NB4 (cell line): ENCODE measurements around the gene EEF1E1.

Source experiments
- DNase-seq: peaks from one replicate; pipeline ENCODE4 v3.0.0; 2010; ENCODE audit warnings: low read depth
- H3K4me3 ChIP-seq: one replicate; pipeline ENCODE4 v1.5.1; 2011; ENCODE audit warnings: mild to moderate bottlenecking, low read depth, low read length, moderate library complexity
- MYC ChIP-seq: IDR thresholded peaks from 2 replicates; pipeline ENCODE4 v1.6.1; 2011; ENCODE audit warnings: low read depth, low read length
- POLR2A ChIP-seq: IDR thresholded peaks from 2 replicates; pipeline ENCODE4 v1.6.1; 2011; ENCODE audit warnings: mild to moderate bottlenecking; ENCODE audit not compliant: insufficient read length; ENCODE audit errors: extremely low read depth
- TF ChIP-seq, protein P1 (sequence below): IDR thresholded peaks from one replicate; pipeline ENCODE4 v1.5.1; 2012; ENCODE audit warnings: low read depth, low read length
- TF ChIP-seq, protein P2 (sequence below): IDR thresholded peaks from 2 replicates; pipeline ENCODE4 v1.6.1; 2011; ENCODE audit warnings: low read depth, low read length

Gene EEF1E1

DNA sequence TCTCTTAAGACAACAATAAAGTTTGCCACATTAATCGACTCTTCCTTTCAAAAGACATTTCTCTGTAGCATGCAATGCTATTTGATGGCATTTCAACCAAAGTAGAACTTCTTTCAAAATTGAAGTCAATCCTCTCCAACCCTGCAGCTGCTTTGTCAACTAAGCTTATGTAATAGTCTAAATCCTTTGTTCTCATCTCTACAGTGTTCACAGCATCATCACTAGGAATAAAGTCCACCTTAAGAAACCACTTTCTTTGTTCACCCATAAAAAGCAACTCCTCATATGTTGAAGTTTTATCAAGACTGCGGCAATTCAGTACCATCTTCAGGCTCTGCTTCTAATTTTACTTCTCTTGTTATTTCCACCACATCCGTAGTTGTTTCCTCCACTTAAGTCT is 26.6 kb downstream of the EEF1E1 start:
- H3K4me3 ChIP-seq: no peak overlapping the region
- DNase-seq: peak; percentile 15
- TF ChIP-seq, protein P1, sequence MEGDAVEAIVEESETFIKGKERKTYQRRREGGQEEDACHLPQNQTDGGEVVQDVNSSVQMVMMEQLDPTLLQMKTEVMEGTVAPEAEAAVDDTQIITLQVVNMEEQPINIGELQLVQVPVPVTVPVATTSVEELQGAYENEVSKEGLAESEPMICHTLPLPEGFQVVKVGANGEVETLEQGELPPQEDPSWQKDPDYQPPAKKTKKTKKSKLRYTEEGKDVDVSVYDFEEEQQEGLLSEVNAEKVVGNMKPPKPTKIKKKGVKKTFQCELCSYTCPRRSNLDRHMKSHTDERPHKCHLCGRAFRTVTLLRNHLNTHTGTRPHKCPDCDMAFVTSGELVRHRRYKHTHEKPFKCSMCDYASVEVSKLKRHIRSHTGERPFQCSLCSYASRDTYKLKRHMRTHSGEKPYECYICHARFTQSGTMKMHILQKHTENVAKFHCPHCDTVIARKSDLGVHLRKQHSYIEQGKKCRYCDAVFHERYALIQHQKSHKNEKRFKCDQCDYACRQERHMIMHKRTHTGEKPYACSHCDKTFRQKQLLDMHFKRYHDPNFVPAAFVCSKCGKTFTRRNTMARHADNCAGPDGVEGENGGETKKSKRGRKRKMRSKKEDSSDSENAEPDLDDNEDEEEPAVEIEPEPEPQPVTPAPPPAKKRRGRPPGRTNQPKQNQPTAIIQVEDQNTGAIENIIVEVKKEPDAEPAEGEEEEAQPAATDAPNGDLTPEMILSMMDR: no peak
- TF ChIP-seq, protein P2, sequence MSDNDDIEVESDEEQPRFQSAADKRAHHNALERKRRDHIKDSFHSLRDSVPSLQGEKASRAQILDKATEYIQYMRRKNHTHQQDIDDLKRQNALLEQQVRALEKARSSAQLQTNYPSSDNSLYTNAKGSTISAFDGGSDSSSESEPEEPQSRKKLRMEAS: no peak
- no peak for TF ChIP-seq MYC

DNA sequence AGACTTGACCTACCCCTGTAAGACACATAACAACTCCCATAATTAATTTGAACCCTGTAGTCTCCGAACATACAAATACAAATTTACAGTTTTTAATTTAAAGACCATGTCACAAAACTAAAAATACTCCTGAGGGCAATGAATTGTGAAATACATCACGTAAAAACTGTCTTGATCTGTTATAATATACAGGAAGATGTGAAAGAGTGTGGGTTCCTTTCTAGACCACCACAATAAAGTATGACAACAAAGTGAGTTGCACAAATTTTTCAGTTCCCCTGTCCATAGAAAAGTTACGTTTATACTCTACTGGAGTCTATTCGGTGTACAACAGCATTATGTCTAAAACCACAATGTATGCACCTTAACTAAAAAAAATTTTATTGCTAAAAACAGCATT is 27.2 kb downstream of the EEF1E1 start:
- no peak overlapping the region for H3K4me3 ChIP-seq
- peak; percentile 43 for DNase-seq
- TF ChIP-seq, protein P1: no peak
- no peak for TF ChIP-seq POLR2A
- TF ChIP-seq, protein P2: no peak

DNA sequence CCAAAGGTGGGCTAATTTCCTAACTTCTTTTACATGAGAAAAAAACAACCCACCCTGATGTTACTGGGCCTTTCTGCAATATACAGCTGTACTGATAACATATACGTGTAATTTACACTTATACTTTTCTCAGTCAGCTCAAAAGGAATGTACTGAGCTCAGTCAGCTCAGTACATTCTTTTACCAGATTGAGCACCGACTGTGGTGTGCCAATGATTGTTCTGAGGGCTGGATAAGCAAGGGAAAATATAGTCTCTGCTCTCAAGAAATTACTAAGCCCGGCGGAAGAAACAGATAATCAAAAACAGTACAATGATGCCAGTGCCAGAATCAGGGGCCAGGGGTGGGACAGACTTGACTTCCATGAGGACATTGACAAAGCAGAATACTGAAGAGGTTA is 28.1 kb downstream of the EEF1E1 start:
- no peak for DNase-seq
- no peak for TF ChIP-seq MYC
- TF ChIP-seq, protein P1: no peak
- TF ChIP-seq, protein P2: no peak
- no peak overlapping the region for H3K4me3 ChIP-seq

DNA sequence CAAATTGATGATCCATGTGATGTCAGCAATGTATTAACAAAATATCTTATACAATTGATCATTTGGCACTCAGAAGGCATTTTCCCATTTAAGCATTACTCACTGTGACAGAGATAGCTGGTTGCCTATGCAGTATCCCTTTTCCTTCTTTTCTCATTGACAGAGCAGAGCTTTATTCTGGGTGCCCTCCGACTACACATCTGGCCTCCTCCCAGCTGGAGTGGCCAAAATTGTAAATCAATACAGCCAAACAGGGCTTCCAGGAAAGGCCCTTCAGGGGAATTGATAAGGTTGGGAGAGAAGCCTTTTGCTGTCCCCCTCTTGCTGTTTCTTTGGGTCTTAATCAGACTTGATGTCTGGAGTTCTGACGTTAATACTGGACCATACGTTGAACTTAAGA is 28.6 kb downstream of the EEF1E1 start:
- no peak for TF ChIP-seq POLR2A
- no peak for TF ChIP-seq MYC
- TF ChIP-seq, protein P1: no peak
- TF ChIP-seq, protein P2: no peak
- no peak for DNase-seq

DNA sequence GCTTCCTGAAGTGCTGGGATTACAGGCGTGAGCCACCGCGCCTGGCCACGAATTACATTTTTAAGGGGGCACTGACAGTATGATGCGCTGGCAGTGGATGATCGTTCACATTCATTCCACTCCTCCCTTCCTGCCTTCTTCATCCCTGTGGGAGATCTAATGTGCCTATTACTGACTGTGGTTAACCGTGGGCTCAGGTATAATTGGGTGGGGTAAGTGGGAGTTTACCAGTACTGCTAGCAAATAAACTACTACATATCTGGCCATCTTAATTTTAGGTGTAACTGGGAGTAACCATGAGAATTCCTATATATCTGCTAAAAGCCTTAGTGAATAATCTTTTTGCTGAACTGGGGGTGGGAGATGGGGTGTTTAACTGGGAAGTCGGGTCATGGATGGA is 31.6 kb downstream of the EEF1E1 start:
- no peak for DNase-seq
- no peak overlapping the region for H3K4me3 ChIP-seq
- TF ChIP-seq MYC: no peak
- TF ChIP-seq, protein P2: no peak
- TF ChIP-seq POLR2A: no peak
- TF ChIP-seq, protein P1: no peak

More for the DNA sequence above, 28.6 kb downstream of the EEF1E1 start:
- H3K4me3 ChIP-seq: no peak overlapping the region

DNA sequence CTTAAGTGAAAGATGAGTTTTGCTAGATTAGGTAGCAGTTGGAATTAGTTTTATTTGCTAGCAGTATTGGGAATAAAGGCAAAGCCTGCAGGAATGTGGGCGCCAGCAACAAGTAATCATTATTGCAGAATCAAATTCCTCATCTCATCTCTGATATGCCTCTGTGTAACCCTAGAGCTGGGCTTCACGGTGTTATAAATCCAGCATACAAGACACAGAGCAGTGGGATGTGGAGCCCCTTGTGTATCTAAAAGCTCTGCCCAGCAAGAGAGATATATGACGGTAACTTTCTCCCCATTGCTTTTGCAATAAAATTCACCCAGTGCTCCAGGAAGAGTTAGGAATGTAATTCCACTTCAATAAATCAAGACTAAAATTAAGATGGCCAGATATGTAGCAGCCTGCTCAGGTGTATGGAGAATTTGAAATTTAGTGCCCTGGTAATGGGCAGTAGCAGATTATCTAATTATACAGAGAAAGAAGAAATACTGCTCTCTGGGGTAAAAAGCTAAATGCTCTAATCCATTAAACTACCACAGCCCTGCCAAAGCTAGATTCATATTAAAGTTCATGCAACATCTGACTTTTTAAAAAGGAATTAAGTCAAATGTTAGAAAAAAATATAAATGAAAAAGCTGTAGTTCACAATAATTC is 32.6 kb downstream of the EEF1E1 start:
- TF ChIP-seq, protein P2: no peak
- TF ChIP-seq, protein P1: no peak
- no peak for TF ChIP-seq POLR2A
- no peak for TF ChIP-seq MYC
- no peak overlapping the region for H3K4me3 ChIP-seq
- no peak for DNase-seq
